A549 (cell line): ENCODE results near the gene CHMP1B. TPM values are rescaled to one million over a fixed set of nuclear protein-coding genes. Genes with fewer than 3 reads are reported as not detected.

Source experiments
- ATAC-seq, 2 experiments: fragments of 200-7000 bp in 1 of 2; fragments of >200 bp in 1 of 2; cut with Nextera tagmentation in 1 of 2; cut with Tn5 transposase in 1 of 2; 3 replicates each; pipeline versions ENCODE4 v1.8.0 to v1.9.1; 2018 to 2020; ENCODE audit warnings: mild to moderate bottlenecking in 1 of 2, moderate library complexity in 1 of 2
- CTCF ChIA-PET: fragments of 300-600 bp; sonication (Branson Sonifier 250); formaldehyde crosslinking; extraction: SDS; loops from one replicate; lab custom pipeline; 2021; ENCODE audit warnings: antibody characterized with exemption, inconsistent platforms; lab: Yijun Ruan, JAX
- POLR2A ChIA-PET: fragments of 350-600 bp; formaldehyde crosslinking; extraction: SDS; loops from one replicate; lab custom pipeline; 2021; ENCODE audit warnings: antibody characterized with exemption, inconsistent platforms; lab: Yijun Ruan, JAX
- DNase-seq, 2 experiments: peaks; one replicate each; pipeline versions ENCODE4 v3.0.0 to v3.0.0-alpha.2; 2011 to 2016; ENCODE audit warnings: low read depth in 1 of 2, low spot score in 1 of 2
- FAIRE-seq: peaks from 2 replicates; lab custom pipeline; 2011; peaks lifted over from hg19 to GRCh38; lab: Jason Lieb, UNC
- H3K27ac ChIP-seq, 2 experiments: fragments of >200 bp; sonication (Bioruptor Twin); formaldehyde crosslinking; 3 replicates each; pipeline ENCODE4 v1.5.1; 2016 to 2017
- H3K4me1 ChIP-seq: fragments of >200 bp; sonication (Bioruptor Twin); formaldehyde crosslinking; 3 replicates; pipeline ENCODE4 v1.6.1; 2016
- H3K4me2 ChIP-seq: fragments of >200 bp; sonication (Bioruptor Twin); formaldehyde crosslinking; 3 replicates; pipeline ENCODE4 v1.6.1; 2016
- H3K4me3 ChIP-seq: fragments of >200 bp; sonication (Bioruptor Twin); formaldehyde crosslinking; 3 replicates; pipeline ENCODE4 v1.5.1; 2016
- H3K9me3 ChIP-seq: fragments of >200 bp; sonication (Bioruptor Twin); formaldehyde crosslinking; 3 replicates; pipeline ENCODE4 v1.6.1; 2016
- CBX8 ChIP-seq: fragments of 200-600 bp; sonication (generic); IDR thresholded peaks from 2 replicates; pipeline ENCODE4 v1.6.1; 2016
- EHMT2 ChIP-seq: fragments of 200-600 bp; sonication (generic); IDR thresholded peaks from 2 replicates; pipeline ENCODE4 v1.6.1; 2016; ENCODE audit warnings: antibody characterized with exemption, low read depth, mild to moderate bottlenecking, moderate library complexity
- EP300 ChIP-seq, 2 experiments: fragments of >200 bp; sonication (Bioruptor Twin); formaldehyde crosslinking; IDR thresholded peaks; 2 replicates in 1 of 2; 3 replicates in 1 of 2; pipeline ENCODE4 v1.6.1; 2016 to 2017
- FOSB ChIP-seq: fragments of 250-450 bp; sonication (Bioruptor Pico); IDR thresholded peaks from 2 replicates; pipeline ENCODE4 v1.5.0; 2020; ENCODE audit warnings: mild to moderate bottlenecking, moderate library complexity
- FOSL2 ChIP-seq, 2 experiments: fragments of 450-650 bp in 1 of 2; fragments of >200 bp in 1 of 2; sonication (Bioruptor Twin) in 1 of 2; formaldehyde crosslinking; IDR thresholded peaks; 2 replicates each; pipeline versions ENCODE4 v1.5.0 to v1.6.1; 2016 to 2020; ENCODE audit warnings: mild to moderate bottlenecking in 1 of 2, moderate library complexity in 1 of 2
- HDAC2 ChIP-seq: fragments of 200-600 bp; sonication (generic); IDR thresholded peaks from 2 replicates; pipeline ENCODE4 v1.6.1; 2016
- JUN ChIP-seq, 2 experiments: fragments of >200 bp; sonication (Bioruptor Twin); formaldehyde crosslinking; IDR thresholded peaks; 2 replicates in 1 of 2; 3 replicates in 1 of 2; pipeline ENCODE4 v1.6.1; 2016 to 2017
- JUNB ChIP-seq: fragments of >200 bp; sonication (Bioruptor Twin); formaldehyde crosslinking; IDR thresholded peaks from 2 replicates; pipeline ENCODE4 v1.6.1; 2016
- MAZ ChIP-seq: fragments of 150-350 bp; IDR thresholded peaks from 2 replicates; pipeline ENCODE4 v1.6.1; 2014; ENCODE audit warnings: antibody characterized with exemption, low read depth, low read length, borderline replicate concordance
- MYC ChIP-seq: IDR thresholded peaks from 2 replicates; pipeline ENCODE4 v1.6.1; 2012; ENCODE audit warnings: mild to moderate bottlenecking, inconsistent platforms, low read length, improper control_type of control experiment, borderline replicate concordance
- NR3C1 ChIP-seq: fragments of >200 bp; sonication (Bioruptor Twin); formaldehyde crosslinking; IDR thresholded peaks from 3 replicates; pipeline ENCODE4 v1.6.1; 2017
- RAD21 ChIP-seq, 2 experiments: fragments of >200 bp in 1 of 2; sonication (Bioruptor Twin) in 1 of 2; formaldehyde crosslinking in 1 of 2; IDR thresholded peaks in 1 of 2; conservative IDR thresholded peaks in 1 of 2; 2 replicates in 1 of 2; 3 replicates in 1 of 2; pipeline ENCODE4 v1.6.1; 2012 to 2018; ENCODE audit warnings: inconsistent platforms in 1 of 2
- RARB ChIP-seq: fragments of 250-450 bp; sonication (Bioruptor Pico); IDR thresholded peaks from 2 replicates; pipeline ENCODE4 v1.8.0; 2021; ENCODE audit warnings: mild to moderate bottlenecking, moderate library complexity
- SREBF2 ChIP-seq: fragments of 450-650 bp; IDR thresholded peaks from 2 replicates; pipeline ENCODE4 v1.6.1; 2014; ENCODE audit warnings: mild to moderate bottlenecking, moderate library complexity
- ZC3H11A ChIP-seq: fragments of 450-650 bp; IDR thresholded peaks from 2 replicates; pipeline ENCODE4 v1.6.1; 2014; ENCODE audit warnings: antibody characterized with exemption, mild to moderate bottlenecking
- WGBS: methylation state at CpG from one replicate; pipeline ENCODE4 v1.1.6; 2017; ENCODE audit errors: missing lambda C conversion rate; 5-methylcytosine and 5-hydroxymethylcytosine counted together
- polyA plus RNA-seq, 4 experiments: library from polyadenylated mRNA; depleted of rRNA in 3 of 4; stranded (reverse); fragments of >200 nt; fragmentation: RNase III in 1 of 4; extraction: RNeasy Plus Mini Kit Qiagen cat#74134 plus additional on column Dnase treatment in 1 of 4; gene quantifications; 2 replicates in 3 of 4; 3 replicates in 1 of 4; pipeline ENCODE4 v1.2.3, GENCODE V29; 2011 to 2017
- TF ChIP-seq, protein P1 (sequence below): IDR thresholded peaks from 2 replicates; pipeline ENCODE4 v1.6.1; 2012
- TF ChIP-seq, protein P2 (sequence below): IDR thresholded peaks from 2 replicates; pipeline ENCODE4 v1.6.1; 2012
- TF ChIP-seq, protein P3 (sequence below): fragments of >200 bp; sonication (Bioruptor Twin); formaldehyde crosslinking; IDR thresholded peaks from 3 replicates; pipeline ENCODE4 v1.6.1; 2016
- TF ChIP-seq, protein P4 (sequence below): fragments of 200-600 bp; sonication (generic); IDR thresholded peaks from 2 replicates; pipeline ENCODE4 v1.6.1; 2016; ENCODE audit warnings: antibody characterized with exemption, mild to moderate bottlenecking, moderate library complexity
- TF ChIP-seq, protein P5 (sequence below): fragments of >200 bp; sonication (Bioruptor Twin); formaldehyde crosslinking; IDR thresholded peaks from 3 replicates; pipeline ENCODE4 v1.5.1; 2016

The CHMP1B gene
- polyA plus RNA-seq, 2 of the 4 experiments (the other 2 are of a cell fraction), result 44.9 to 60.8 TPM

DNA sequence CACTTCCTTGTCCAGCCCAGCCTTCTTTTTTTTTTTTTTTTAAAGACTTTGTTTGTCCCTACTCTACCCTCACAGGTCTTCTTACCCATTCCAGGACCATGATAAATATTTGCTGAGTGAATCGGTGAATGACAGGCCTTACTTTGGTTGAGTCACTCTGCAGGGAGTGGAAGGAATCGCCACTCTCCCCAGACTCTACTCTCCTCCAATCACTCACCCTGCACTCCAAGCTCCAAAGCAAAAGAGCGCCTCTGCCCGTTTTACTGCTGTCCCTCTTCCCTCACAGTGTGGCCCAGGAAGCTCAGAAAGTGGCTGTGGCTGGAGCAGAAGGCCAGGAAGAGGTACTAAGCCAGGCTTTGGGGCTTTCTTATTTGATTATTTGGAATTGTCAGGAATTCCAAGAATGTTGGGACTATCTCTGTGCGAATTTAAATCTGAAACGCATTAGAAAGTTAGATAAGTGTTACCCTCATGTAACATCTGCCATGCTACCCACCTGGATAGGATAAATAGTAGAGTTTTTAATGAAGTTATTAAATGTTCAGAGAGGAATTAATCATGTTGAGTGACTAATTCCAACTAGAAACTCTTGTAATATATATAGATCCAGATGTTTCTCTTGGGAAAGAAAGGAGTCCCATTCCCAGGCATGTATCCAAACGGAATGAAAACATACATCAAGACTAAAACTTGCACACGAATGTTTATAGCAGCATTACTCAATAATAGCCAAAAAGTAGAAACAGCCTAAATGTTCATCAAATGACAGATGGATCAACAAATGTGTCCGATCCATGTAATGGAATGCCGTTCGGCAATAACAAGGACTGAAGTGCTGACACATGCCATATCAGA is 43.0 kb upstream of the CHMP1B start:
- Histone ChIP-seq H3K4me2 (peak overlapping the region; percentile 67), H3K9me3 (no peaks in the 10 kb centered on the region; the same call in 2 of the 3 replicates), H3K27ac (peak overlapping the region; percentile 74 to 80), H3K4me3 (no peak overlapping the region), H3K4me1 (peaks cover 30% of the 10 kb centered on the region)
- ChIA-PET POLR2A (no interaction called here), CTCF (interaction anchor here (0.9 to 1.2 kb wide), 3 partner anchors 11 to 75 kb away, joined by 3 to 4 read pairs (median 3); no protein-coding TSS in a partner anchor)
- 37% methylated on average over 11 of the region's 11 CpGs for WGBS
- TF ChIP-seq MYC (no peak), FOSL2 (IDR thresholded peaks at IDR 0.05) (0 out of 2 replicates have a peak, but pooled peaks have one; percentile 31), FOSL2 (CRISPR knock-in tag; IDR thresholded peaks at IDR 0.05) (peak; percentile 62), RAD21 (conservative IDR thresholded peaks at IDR 0.05 in 1 of 2, IDR thresholded peaks at IDR 0.05 in 1 of 2) (peak in 1 of 2 experiments; percentile 9; a peak in 1 of 5 replicates), JUNB (peak; percentile 32; the same call in 1 of the 2 replicates), EP300 (IDR thresholded peaks at IDR 0.05) (no peak), JUN (IDR thresholded peaks at IDR 0.05) (no peak), MAZ (no peak), SREBF2 (no peak)
- TF ChIP-seq, protein P1, sequence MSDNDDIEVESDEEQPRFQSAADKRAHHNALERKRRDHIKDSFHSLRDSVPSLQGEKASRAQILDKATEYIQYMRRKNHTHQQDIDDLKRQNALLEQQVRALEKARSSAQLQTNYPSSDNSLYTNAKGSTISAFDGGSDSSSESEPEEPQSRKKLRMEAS, result 0 out of 2 replicates have a peak, but pooled peaks have one; percentile 20
- peak; percentile 97 to 98 for ATAC-seq
- peak; percentile 71 to 85 for DNase-seq
- FAIRE-seq, result no peak

DNA sequence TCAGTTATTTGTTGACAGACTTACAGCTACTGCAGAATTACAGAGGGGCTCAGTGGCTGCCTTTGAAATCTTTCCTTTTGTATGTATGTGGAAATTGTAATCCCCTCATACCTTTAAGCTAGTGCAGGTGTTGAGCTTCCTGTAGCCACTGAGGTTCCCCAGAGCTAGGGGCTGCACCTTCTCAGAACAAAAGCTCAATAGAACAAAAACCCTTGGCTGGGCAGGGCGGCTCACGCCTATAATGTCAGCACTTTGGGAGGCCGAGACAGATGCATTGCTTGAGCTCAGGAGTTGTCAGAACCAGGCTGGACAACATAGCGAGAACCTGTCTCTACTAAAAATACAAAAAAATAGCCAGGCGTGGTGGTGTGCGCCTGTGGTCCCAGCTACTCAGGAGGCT is 41.3 kb upstream of the CHMP1B start:
- POLR2A ChIA-PET, result no interaction called here
- CTCF ChIA-PET, result interaction anchor here (1.4 to 1.8 kb wide), 2 partner anchors 68 to 77 kb away, joined by 6 to 7 read pairs; no protein-coding TSS in a partner anchor
- ATAC-seq, result no peak

More for the DNA sequence above, 41.3 kb upstream of the CHMP1B start:
- Histone ChIP-seq H3K4me1 (peaks cover 30% of the 10 kb centered on the region), H3K4me3 (no peak overlapping the region), H3K27ac (no peak overlapping the region), H3K9me3 (no peaks in the 10 kb centered on the region; the same call in 2 of the 3 replicates), H3K4me2 (no peak overlapping the region)
- no peak for TF ChIP-seq HDAC2
- no peak for TF ChIP-seq NR3C1
- TF ChIP-seq, protein P2, sequence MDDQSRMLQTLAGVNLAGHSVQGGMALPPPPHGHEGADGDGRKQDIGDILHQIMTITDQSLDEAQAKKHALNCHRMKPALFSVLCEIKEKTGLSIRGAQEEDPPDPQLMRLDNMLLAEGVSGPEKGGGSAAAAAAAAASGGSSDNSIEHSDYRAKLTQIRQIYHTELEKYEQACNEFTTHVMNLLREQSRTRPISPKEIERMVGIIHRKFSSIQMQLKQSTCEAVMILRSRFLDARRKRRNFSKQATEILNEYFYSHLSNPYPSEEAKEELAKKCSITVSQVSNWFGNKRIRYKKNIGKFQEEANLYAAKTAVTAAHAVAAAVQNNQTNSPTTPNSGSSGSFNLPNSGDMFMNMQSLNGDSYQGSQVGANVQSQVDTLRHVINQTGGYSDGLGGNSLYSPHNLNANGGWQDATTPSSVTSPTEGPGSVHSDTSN, result no peak
- TF ChIP-seq RARB (CRISPR knock-in tag), result no peak
- TF ChIP-seq CBX8, result no peak
- TF ChIP-seq ZC3H11A, result no peak
- TF ChIP-seq, protein P3, sequence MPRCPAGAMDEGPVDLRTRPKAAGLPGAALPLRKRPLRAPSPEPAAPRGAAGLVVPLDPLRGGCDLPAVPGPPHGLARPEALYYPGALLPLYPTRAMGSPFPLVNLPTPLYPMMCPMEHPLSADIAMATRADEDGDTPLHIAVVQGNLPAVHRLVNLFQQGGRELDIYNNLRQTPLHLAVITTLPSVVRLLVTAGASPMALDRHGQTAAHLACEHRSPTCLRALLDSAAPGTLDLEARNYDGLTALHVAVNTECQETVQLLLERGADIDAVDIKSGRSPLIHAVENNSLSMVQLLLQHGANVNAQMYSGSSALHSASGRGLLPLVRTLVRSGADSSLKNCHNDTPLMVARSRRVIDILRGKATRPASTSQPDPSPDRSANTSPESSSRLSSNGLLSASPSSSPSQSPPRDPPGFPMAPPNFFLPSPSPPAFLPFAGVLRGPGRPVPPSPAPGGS, result no peak
- no peak for TF ChIP-seq EHMT2
- no peak for TF ChIP-seq MAZ
- TF ChIP-seq, protein P4, sequence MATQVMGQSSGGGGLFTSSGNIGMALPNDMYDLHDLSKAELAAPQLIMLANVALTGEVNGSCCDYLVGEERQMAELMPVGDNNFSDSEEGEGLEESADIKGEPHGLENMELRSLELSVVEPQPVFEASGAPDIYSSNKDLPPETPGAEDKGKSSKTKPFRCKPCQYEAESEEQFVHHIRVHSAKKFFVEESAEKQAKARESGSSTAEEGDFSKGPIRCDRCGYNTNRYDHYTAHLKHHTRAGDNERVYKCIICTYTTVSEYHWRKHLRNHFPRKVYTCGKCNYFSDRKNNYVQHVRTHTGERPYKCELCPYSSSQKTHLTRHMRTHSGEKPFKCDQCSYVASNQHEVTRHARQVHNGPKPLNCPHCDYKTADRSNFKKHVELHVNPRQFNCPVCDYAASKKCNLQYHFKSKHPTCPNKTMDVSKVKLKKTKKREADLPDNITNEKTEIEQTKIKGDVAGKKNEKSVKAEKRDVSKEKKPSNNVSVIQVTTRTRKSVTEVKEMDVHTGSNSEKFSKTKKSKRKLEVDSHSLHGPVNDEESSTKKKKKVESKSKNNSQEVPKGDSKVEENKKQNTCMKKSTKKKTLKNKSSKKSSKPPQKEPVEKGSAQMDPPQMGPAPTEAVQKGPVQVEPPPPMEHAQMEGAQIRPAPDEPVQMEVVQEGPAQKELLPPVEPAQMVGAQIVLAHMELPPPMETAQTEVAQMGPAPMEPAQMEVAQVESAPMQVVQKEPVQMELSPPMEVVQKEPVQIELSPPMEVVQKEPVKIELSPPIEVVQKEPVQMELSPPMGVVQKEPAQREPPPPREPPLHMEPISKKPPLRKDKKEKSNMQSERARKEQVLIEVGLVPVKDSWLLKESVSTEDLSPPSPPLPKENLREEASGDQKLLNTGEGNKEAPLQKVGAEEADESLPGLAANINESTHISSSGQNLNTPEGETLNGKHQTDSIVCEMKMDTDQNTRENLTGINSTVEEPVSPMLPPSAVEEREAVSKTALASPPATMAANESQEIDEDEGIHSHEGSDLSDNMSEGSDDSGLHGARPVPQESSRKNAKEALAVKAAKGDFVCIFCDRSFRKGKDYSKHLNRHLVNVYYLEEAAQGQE, result no peak
- no peak for TF ChIP-seq FOSB (CRISPR knock-in tag)
- TF ChIP-seq, protein P5, sequence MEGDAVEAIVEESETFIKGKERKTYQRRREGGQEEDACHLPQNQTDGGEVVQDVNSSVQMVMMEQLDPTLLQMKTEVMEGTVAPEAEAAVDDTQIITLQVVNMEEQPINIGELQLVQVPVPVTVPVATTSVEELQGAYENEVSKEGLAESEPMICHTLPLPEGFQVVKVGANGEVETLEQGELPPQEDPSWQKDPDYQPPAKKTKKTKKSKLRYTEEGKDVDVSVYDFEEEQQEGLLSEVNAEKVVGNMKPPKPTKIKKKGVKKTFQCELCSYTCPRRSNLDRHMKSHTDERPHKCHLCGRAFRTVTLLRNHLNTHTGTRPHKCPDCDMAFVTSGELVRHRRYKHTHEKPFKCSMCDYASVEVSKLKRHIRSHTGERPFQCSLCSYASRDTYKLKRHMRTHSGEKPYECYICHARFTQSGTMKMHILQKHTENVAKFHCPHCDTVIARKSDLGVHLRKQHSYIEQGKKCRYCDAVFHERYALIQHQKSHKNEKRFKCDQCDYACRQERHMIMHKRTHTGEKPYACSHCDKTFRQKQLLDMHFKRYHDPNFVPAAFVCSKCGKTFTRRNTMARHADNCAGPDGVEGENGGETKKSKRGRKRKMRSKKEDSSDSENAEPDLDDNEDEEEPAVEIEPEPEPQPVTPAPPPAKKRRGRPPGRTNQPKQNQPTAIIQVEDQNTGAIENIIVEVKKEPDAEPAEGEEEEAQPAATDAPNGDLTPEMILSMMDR, result no peak
- DNase-seq (no peak), FAIRE-seq (no peak)
- WGBS, result 98% methylated on average over 5 of the region's 6 CpGs
